IMR-90 (cell line): ENCODE results near the gene KCNAB2. TPM values are rescaled to one million over a fixed set of nuclear protein-coding genes. Genes with fewer than 3 reads are reported as not detected.

ENCODE experiments used
- ATAC-seq: fragments of 200-7000 bp; cut with Tn5 transposase; 2 replicates; pipeline ENCODE4 v1.9.1; 2020; ENCODE audit warnings: low read depth, mild to moderate bottlenecking, moderate library complexity
- BruUV-seq: library from RNA; stranded (reverse); fragments of 400-500 nt; replicated peaks from 2 replicates; lab custom pipeline; 2021; lab: Mats Ljungman, UMichigan
- CTCF ChIA-PET: fragments of 300-600 bp; formaldehyde crosslinking; extraction: SDS; loops from one replicate; lab custom pipeline; 2021; ENCODE audit warnings: antibody characterized with exemption; lab: Yijun Ruan, JAX
- POLR2A ChIA-PET: fragments of 300-600 bp; sonication (Branson Sonifier 250); formaldehyde crosslinking; loops from one replicate; lab custom pipeline; 2022; ENCODE audit warnings: antibody characterized with exemption; ENCODE audit not compliant: unreplicated experiment; lab: Charles Lee
- DNase-seq: peaks from one replicate; pipeline ENCODE4 v3.0.0; 2013
- H2AFZ ChIP-seq: replicated peaks from 2 replicates; pipeline ENCODE3; 2013; ENCODE audit warnings: low read length, mild to moderate bottlenecking; ENCODE audit not compliant: poor library complexity
- H2AK5ac ChIP-seq: 2 replicates; pipeline ENCODE4 v1.6.1; 2013; ENCODE audit warnings: low read depth, low read length, inconsistent platforms
- H2AK9ac ChIP-seq: replicated peaks from 2 replicates; pipeline ENCODE3; 2013; ENCODE audit warnings: mild to moderate bottlenecking, low read depth, low read length, moderate library complexity; ENCODE audit not compliant: poor library complexity
- H2BK120ac ChIP-seq: 2 replicates; pipeline ENCODE4 v1.6.1; 2013; ENCODE audit warnings: low read depth, low read length, inconsistent platforms
- H2BK15ac ChIP-seq: 3 replicates; pipeline ENCODE4 v1.6.1; 2013; ENCODE audit warnings: low read depth, low read length, inconsistent platforms
- H2BK20ac ChIP-seq: 2 replicates; pipeline ENCODE4 v1.6.1; 2013; ENCODE audit warnings: low read depth, mild to moderate bottlenecking, inconsistent platforms, low read length, moderate library complexity
- H2BK5ac ChIP-seq: 2 replicates; pipeline ENCODE4 v1.6.1; 2013; ENCODE audit warnings: mild to moderate bottlenecking, low read depth, low read length, inconsistent platforms; ENCODE audit not compliant: poor library complexity, severe bottlenecking
- H3K14ac ChIP-seq: replicated peaks from 2 replicates; pipeline ENCODE4 v1.6.1; 2013; ENCODE audit warnings: low read depth, low read length, inconsistent platforms
- H3K18ac ChIP-seq: 2 replicates; pipeline ENCODE4 v1.6.1; 2013; ENCODE audit warnings: low read depth, low read length, control low read depth
- H3K23ac ChIP-seq: 2 replicates; pipeline ENCODE4 v1.6.1; 2013; ENCODE audit warnings: low read depth, low read length, inconsistent platforms
- H3K27ac ChIP-seq: 2 replicates; pipeline ENCODE4 v1.5.1; 2013; ENCODE audit warnings: mild to moderate bottlenecking, control low read depth, low read length; ENCODE audit not compliant: insufficient read depth
- H3K27me3 ChIP-seq: 2 replicates; pipeline ENCODE4 v1.6.1; 2013; ENCODE audit warnings: low read length; ENCODE audit not compliant: control insufficient read depth, insufficient read depth
- H3K36me3 ChIP-seq: 2 replicates; pipeline ENCODE4 v1.6.1; 2013; ENCODE audit warnings: low read length, mixed read lengths; ENCODE audit not compliant: control insufficient read depth, insufficient read depth
- H3K4ac ChIP-seq: 2 replicates; pipeline ENCODE4 v1.6.1; 2013; ENCODE audit warnings: low read depth, low read length, inconsistent platforms
- H3K4me1 ChIP-seq: 2 replicates; pipeline ENCODE4 v1.6.1; 2013; ENCODE audit warnings: low read length, mixed read lengths; ENCODE audit not compliant: control insufficient read depth, insufficient read depth
- H3K4me2 ChIP-seq: 2 replicates; pipeline ENCODE4 v1.6.1; 2013; ENCODE audit warnings: low read depth, mild to moderate bottlenecking, control low read depth, low read length, moderate library complexity
- H3K4me3 ChIP-seq: 2 replicates; pipeline ENCODE4 v1.5.1; 2013; ENCODE audit warnings: low read depth, mild to moderate bottlenecking, control low read depth, low read length, moderate library complexity; ENCODE audit not compliant: insufficient read depth
- H3K56ac ChIP-seq: 2 replicates; pipeline ENCODE4 v1.6.1; 2013; ENCODE audit warnings: low read length, inconsistent platforms; ENCODE audit not compliant: insufficient read depth; ENCODE audit errors: extremely low read depth
- H3K79me1 ChIP-seq, 2 experiments: 2 replicates each; pipeline ENCODE4 v1.6.1; 2013; ENCODE audit warnings: low read length in 2 of 2, inconsistent platforms in 1 of 2, low read depth in 1 of 2
- H3K9ac ChIP-seq: 2 replicates; pipeline ENCODE4 v1.6.1; 2013; ENCODE audit warnings: low read depth, low read length, control low read depth
- H3K9me1 ChIP-seq: 2 replicates; pipeline ENCODE4 v1.6.1; 2013; ENCODE audit warnings: low read length, inconsistent platforms; ENCODE audit not compliant: insufficient read depth
- H3K9me3 ChIP-seq: 2 replicates; pipeline ENCODE4 v1.6.1; 2013; ENCODE audit warnings: low read length; ENCODE audit not compliant: control insufficient read depth, insufficient read depth
- H4K20me1 ChIP-seq: 2 replicates; pipeline ENCODE4 v1.6.1; 2013; ENCODE audit warnings: low read length, inconsistent platforms; ENCODE audit not compliant: insufficient read depth
- H4K5ac ChIP-seq: 2 replicates; pipeline ENCODE4 v1.6.1; 2013; ENCODE audit warnings: mild to moderate bottlenecking, low read depth, low read length, control low read depth
- H4K8ac ChIP-seq, 2 experiments: 2 replicates each; pipeline ENCODE4 v1.6.1; 2013; ENCODE audit warnings: low read depth in 2 of 2, low read length in 2 of 2, control low read depth in 1 of 2, inconsistent platforms in 1 of 2
- H4K91ac ChIP-seq: 2 replicates; pipeline ENCODE4 v1.6.1; 2013; ENCODE audit warnings: low read depth, low read length, inconsistent platforms; ENCODE audit not compliant: insufficient read depth
- BHLHE40 ChIP-seq: fragments of 150-350 bp; IDR thresholded peaks from 2 replicates; pipeline ENCODE4 v1.6.1; 2016; ENCODE audit warnings: mild to moderate bottlenecking, low read depth, low read length
- CEBPB ChIP-seq: IDR thresholded peaks from 2 replicates; pipeline ENCODE4 v1.6.1; 2012; ENCODE audit warnings: low read depth, low read length, improper control_type of control experiment
- ELK1 ChIP-seq: fragments of 150-350 bp; IDR thresholded peaks from 2 replicates; pipeline ENCODE4 v1.6.1; 2016; ENCODE audit warnings: low read depth, mild to moderate bottlenecking, low read length, moderate library complexity, borderline replicate concordance
- FOS ChIP-seq: fragments of 150-350 bp; IDR thresholded peaks from 2 replicates; pipeline ENCODE4 v1.6.1; 2016; ENCODE audit warnings: low read depth, low read length
- MAFK ChIP-seq: IDR thresholded peaks from 2 replicates; pipeline ENCODE4 v1.6.1; 2012; ENCODE audit warnings: low read depth, low read length, improper control_type of control experiment
- MAZ ChIP-seq: IDR thresholded peaks from 2 replicates; pipeline ENCODE4 v1.6.1; 2012; ENCODE audit warnings: low read depth, mild to moderate bottlenecking, low read length, improper control_type of control experiment, moderate library complexity, borderline replicate concordance
- MXI1 ChIP-seq: IDR thresholded peaks from 2 replicates; pipeline ENCODE4 v1.6.1; 2012; ENCODE audit warnings: low read depth, mild to moderate bottlenecking, low read length, moderate library complexity, borderline replicate concordance
- NFE2L2 ChIP-seq: fragments of 150-350 bp; IDR thresholded peaks from 2 replicates; pipeline ENCODE4 v1.6.1; 2016; ENCODE audit warnings: low read depth, mild to moderate bottlenecking, low read length
- POLR2A ChIP-seq: IDR thresholded peaks from 2 replicates; pipeline ENCODE4 v1.6.1; 2012; ENCODE audit warnings: mild to moderate bottlenecking, low read depth, low read length
- RAD21 ChIP-seq: IDR thresholded peaks from 2 replicates; pipeline ENCODE4 v1.6.1; 2012; ENCODE audit warnings: low read length, improper control_type of control experiment
- RCOR1 ChIP-seq: IDR thresholded peaks from 2 replicates; pipeline ENCODE4 v1.6.1; 2012; ENCODE audit warnings: mild to moderate bottlenecking, low read length, improper control_type of control experiment; ENCODE audit not compliant: insufficient replicate concordance
- USF2 ChIP-seq: fragments of 150-350 bp; IDR thresholded peaks from 2 replicates; pipeline ENCODE4 v1.6.1; 2017; ENCODE audit warnings: mild to moderate bottlenecking, antibody characterized with exemption, low read length, low read depth
- WGBS, 2 experiments: methylation state at CpG; one replicate each; pipeline versions ENCODE4 v1.1.5 to v1.1.7; 2013; ENCODE audit warnings: missing lambda C conversion rate in 2 of 2; ENCODE audit not compliant: insufficient read length in 1 of 2; ENCODE audit errors: extremely low coverage in 2 of 2; 5-methylcytosine and 5-hydroxymethylcytosine counted together
- dilution Hi-C: fragments of 300-500 bp; cut with HindIII; formaldehyde crosslinking; loops from one replicate; pipeline ENCODE4 v1.14.3; 2018; ENCODE audit warnings: low sequenced_read_pairs; ENCODE audit not compliant: unreplicated experiment
- in situ Hi-C: fragments of 300-500 bp; cut with MboI; formaldehyde crosslinking; loops from 3 replicates; pipeline ENCODE4 v1.14.3; 2019; ENCODE audit warnings: low sequenced_read_pairs, inconsistent platforms, mixed read lengths
- intact Hi-C: fragments of 100-400 bp; cut with micrococcal nuclease; formaldehyde crosslinking; loops from 2 replicates; pipeline ENCODE4 v1.10.0; 2022
- polyA plus RNA-seq, 3 experiments: library from polyadenylated mRNA; depleted of rRNA; stranded (reverse); fragments of >200 nt; gene quantifications; 2 replicates each; pipeline ENCODE4 v1.2.3, GENCODE V29; 2012; ENCODE audit warnings: low replicate concordance in 1 of 3
- total RNA-seq: library from RNA; depleted of rRNA; stranded (reverse); fragments of >200 nt; gene quantifications from 2 replicates; pipeline ENCODE4 v1.2.3, GENCODE V29; 2012

KCNAB2 gene
- total and polyA plus RNA-seq, 2 of the 4 experiments (the other 2 are of a cell fraction) = 1.3 to 4.2 TPM

GRCh38 chr1:6141592-6141991, 95.9 kb downstream of the KCNAB2 start:
- Histone ChIP-seq H4K5ac (no peak overlapping the region), H3K4me1 (no peaks in the 10 kb centered on the region), H2AFZ (no peak overlapping the region), H3K36me3 (no peaks in the 10 kb centered on the region), H2BK5ac (no peak overlapping the region), H2AK9ac (no peak overlapping the region), H3K27ac (no peak overlapping the region), H3K4me3 (no peak overlapping the region), H3K9me1 (no peaks in the 10 kb centered on the region), H2BK120ac (no peak overlapping the region), H3K79me1 (no peaks in the 10 kb centered on the region), H3K23ac (no peak overlapping the region), H3K56ac (no peak overlapping the region), H4K8ac (no peak overlapping the region), H4K20me1 (no peaks in the 10 kb centered on the region), H3K4me2 (no peak overlapping the region), H3K9ac (no peak overlapping the region), H3K14ac (no peak overlapping the region), H2BK20ac (no peak overlapping the region), H4K91ac (no peak overlapping the region), H3K27me3 (peaks cover 34% of the 10 kb centered on the region), H3K9me3 (no peaks in the 10 kb centered on the region), H2BK15ac (no peak overlapping the region), H2AK5ac (no peak overlapping the region), H3K18ac (no peak overlapping the region), H3K4ac (no peak overlapping the region)
- TF ChIP-seq ELK1 (no peak), MXI1 (no peak), BHLHE40 (no peak), NFE2L2 (no peak), MAFK (no peak), USF2 (no peak), CEBPB (no peak), FOS (no peak), RCOR1 (no peak), RAD21 (no peak), POLR2A (no peak), MAZ (no peak)
- intact Hi-C loops = no loop called here
- no peak for ATAC-seq
- ChIA-PET POLR2A (no interaction called here), CTCF (no interaction called here)
- no TSS peak for BruUV-seq
- no peak for DNase-seq
- in situ Hi-C loops = no loop called here
- dilution Hi-C loops = no loop called here
- 43% methylated on average over 2 of the region's 7 CpGs; no CpG with 5 or more reads in 1 of the 2 experiments for WGBS, 2 experiments
